HG02610 (cell line): ENCODE results near the gene STK32B.
"Not testable (repeated sequence)": the region's sequence is repeated elsewhere in the genome, so short reads cannot be mapped to it uniquely, and the experiment has no call there.

Source experiments
- ATAC-seq: cut with Tn5 transposase; IDR thresholded peaks from one replicate; pipeline ENCODE4 v1.9.1; 2021; ENCODE audit warnings: mild to moderate bottlenecking, moderate library complexity; ENCODE audit not compliant: unreplicated experiment

Gene STK32B

DNA sequence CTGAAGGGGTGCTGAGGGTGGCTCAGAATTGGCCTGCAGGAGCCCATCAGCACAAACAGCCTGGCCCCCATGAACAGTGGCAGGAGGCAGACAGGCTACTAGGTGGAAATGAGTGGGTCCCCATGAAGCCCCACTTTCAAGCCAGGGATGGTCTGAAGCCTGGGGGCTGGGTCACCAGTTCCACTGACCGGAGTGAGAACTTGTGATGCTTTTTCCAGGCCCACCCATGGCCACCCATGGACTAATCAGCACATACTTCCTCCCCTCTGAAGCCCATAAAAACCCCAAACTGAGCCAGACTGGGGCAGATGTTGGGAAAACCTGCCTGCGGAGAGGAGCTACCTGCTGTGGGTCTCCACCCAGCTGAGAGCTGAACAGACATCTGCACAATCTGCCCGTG lies 372.9 kb downstream of the STK32B start:
- ATAC-seq: no peak

DNA sequence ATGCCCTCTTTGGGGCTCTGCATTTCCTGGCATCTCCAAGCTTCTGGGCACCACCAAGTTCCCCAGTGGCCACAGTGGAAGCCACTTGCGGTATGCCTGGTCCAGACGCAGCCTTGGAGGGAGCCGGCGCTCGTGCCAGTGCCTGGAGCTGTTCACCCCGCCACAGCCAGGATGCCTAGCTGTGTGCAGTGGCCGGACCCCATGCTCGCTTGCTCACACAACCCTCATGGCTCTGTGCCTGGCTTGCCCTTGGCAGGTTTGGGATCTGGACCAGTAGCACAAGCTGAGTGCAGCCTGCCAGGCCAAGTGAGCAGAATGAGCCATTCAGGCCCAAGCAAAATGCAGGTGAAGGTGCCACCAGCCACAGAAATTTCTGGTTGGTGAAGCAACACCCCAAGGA lies 373.6 kb downstream of the STK32B start:
- no peak for ATAC-seq

DNA sequence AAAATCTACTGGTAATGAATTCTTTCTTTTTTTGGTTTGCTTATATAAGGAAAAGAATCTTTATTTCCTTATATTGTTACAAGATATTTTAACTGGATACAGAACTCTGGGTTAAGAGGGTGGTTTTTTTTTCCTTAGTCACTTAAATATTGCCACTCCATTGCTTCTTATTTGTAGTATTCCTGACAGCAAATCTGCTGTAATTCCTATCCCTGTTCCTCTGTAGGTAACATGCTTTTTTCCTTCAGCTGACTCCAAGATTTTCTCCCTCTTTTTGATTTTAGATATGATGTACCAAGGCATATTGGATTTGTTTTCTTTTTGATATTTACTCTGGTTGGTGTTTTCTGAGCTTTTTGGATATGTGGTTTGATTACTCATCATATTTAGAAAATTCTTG lies 378.5 kb downstream of the STK32B start:
- ATAC-seq: no peak

- ATAC-seq: no peak
Measured at GRCh38 chr4:5433196-5433595, 381.9 kb downstream of the STK32B start.

- ATAC-seq: no peak
Measured at GRCh38 chr4:5435201-5435600, 383.9 kb downstream of the STK32B start.

DNA sequence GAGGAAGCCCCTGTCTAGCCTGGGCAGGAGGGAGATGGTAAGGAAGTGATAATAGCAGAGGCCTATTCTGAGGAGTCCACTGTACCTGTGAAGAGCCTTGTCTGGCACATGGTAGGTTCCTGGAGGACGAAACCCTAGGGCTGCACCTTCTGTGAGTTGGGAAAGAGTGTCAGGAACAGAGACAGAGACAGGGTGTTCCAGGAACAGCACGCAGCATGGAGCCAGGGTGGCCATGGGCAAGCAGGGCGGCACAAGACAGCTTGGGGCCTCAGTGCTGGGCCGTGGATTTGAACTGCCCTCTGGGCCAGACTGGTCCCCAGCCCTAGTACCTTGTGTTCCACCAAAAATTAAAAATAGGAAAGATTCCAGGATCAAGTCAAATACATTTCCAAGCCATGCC lies 384.5 kb downstream of the STK32B start:
- no peak for ATAC-seq

GRCh38 chr4:5443976-5444802 lies 392.9 kb downstream of the STK32B start:
- not testable (repeated sequence) for ATAC-seq

GRCh38 chr4:5444918-5445517 lies 393.7 kb downstream of the STK32B start:
- no peak for ATAC-seq

- ATAC-seq: no peak
Measured at GRCh38 chr4:5446595-5447226, 395.4 kb downstream of the STK32B start.

DNA sequence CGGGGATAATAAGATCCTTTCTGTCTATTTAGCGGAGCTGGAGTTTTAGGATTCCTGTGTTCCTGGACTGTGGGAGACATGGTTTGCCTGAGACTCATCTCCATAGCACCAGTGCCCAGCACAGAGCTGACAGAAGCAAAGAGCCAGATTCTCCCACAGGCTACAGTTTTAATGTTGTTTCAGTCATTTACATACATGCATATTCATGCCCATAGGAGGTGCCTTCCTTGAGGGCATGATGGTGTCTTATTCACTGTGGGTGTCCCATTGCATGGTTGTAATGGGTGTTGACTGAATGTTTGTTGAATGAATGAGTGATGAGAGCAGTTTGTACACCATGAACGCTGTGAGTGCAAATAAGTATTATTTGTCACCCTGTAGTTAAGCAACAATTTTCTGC lies 396.5 kb downstream of the STK32B start:
- ATAC-seq: no peak

GRCh38 chr4:5448221-5448620 lies 396.9 kb downstream of the STK32B start:
- ATAC-seq: no peak

- ATAC-seq: no peak
Measured at GRCh38 chr4:5451243-5451642, 400.0 kb downstream of the STK32B start.

- no peak for ATAC-seq
Measured at GRCh38 chr4:5452156-5452555, 400.9 kb downstream of the STK32B start.

- ATAC-seq: no peak
Measured at GRCh38 chr4:5455003-5455585, 403.8 kb downstream of the STK32B start.

GRCh38 chr4:5456296-5456845 lies 405.1 kb downstream of the STK32B start:
- ATAC-seq: no peak

DNA sequence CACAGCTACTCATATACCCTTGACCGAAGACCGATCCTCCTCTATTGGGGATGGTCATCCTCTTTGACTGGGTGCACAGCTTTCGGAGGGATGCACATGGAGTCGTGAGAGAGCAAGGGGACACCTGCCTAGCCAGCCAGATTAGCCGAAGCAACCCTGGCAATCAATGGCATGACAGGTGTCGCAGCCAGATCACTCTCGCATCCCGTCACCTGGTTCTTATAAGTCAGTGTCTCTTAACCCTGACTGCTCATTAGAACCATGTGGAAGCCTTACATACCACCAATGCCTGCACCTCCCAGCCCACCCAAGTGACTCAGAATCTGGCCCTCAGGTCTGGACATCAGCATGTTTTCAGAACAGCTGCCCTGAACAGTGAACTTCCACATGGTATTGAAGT lies 407.4 kb downstream of the STK32B start:
- no peak for ATAC-seq

DNA sequence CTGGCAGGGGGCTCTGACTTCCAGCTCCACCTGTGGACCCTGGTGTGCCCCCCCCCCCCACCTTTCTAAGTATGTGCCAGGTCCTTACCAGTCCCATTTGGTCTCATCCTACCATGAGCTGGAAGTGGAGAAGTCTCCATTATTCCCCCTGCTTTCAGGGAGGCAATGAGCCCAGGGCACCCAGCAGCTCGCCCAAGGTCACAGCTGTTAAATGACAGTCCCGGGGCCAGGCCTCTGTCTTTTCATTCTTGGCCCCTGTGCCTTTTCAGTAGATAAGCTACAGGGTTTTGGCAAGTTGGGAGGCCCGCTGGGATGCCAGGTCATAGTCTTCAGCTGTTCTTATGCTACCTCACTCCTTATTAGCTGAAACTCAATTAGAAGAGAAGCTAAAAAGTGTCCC lies 408.0 kb downstream of the STK32B start:
- ATAC-seq: no peak

- no peak for ATAC-seq
Measured at GRCh38 chr4:5460106-5460801, 409.0 kb downstream of the STK32B start.

- no peak for ATAC-seq
Measured at GRCh38 chr4:5461477-5461876, 410.2 kb downstream of the STK32B start.

DNA sequence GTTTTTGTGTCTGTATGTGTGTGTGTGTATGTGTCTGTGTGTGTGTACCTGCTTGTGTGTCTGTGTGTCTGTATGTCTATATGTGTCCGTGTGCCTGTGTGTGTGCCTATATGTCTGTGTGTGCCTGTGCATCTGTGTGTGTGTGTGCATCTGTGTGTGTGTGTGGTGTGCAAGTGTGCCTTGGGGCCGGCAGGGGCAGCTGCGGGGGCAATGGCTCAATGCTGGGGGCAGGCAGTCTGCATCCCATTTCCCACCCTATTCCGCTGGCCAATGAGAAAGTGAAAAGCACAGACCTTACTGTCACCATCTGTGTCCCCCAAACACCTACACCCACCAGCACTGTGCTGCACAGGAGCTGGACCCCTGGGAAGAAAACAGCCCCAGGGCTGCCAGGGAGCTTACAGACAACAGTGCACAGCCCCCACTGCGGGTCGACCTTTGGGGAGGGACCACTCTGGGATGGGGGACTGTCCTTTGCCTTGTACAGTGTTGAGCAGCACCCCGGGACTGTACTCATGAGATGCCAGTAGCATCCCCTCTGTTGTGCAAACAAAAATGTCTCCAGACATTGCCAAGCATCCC lies 411.1 kb downstream of the STK32B start:
- no peak for ATAC-seq
